Liver (tissue), 9 donors: ENCODE data around the gene RIPOR1. TPM values are rescaled to one million over a fixed set of nuclear protein-coding genes. Genes with fewer than 3 reads are reported as not detected.
A peak's percentile ranks its signal among the peaks of the same experiment; 100 is the strongest.

Experiments
- DNase-seq: peaks from one replicate; pipeline ENCODE4 v3.0.0-alpha.2; 2017; ENCODE audit warnings: low spot score
- H3K27ac ChIP-seq, 2 donors: one replicate each; pipeline ENCODE4 v1.7.0; 2013; ENCODE audit warnings: inconsistent platforms in 2 of 2, low read length in 2 of 2, control low read depth in 1 of 2, low read depth in 1 of 2, mild to moderate bottlenecking in 1 of 2
- H3K27me3 ChIP-seq, 4 donors: one replicate each; pipeline versions ENCODE4 v1.6.1 to v1.7.0; 2013; ENCODE audit warnings: low read length in 3 of 4, inconsistent platforms in 1 of 4, mild to moderate bottlenecking in 1 of 4, moderate library complexity in 1 of 4; ENCODE audit not compliant: control insufficient read depth in 4 of 4, insufficient read depth in 4 of 4
- H3K36me3 ChIP-seq, 4 donors: one replicate each; pipeline versions ENCODE4 v1.6.1 to v1.7.0; 2013; ENCODE audit warnings: low read length in 3 of 4, mild to moderate bottlenecking in 3 of 4, low read depth in 1 of 4, moderate library complexity in 1 of 4; ENCODE audit not compliant: control insufficient read depth in 4 of 4, insufficient read depth in 3 of 4
- H3K4me1 ChIP-seq, 4 donors: one replicate each; pipeline versions ENCODE4 v1.6.1 to v1.7.0; 2013; ENCODE audit warnings: low read length in 3 of 4, mild to moderate bottlenecking in 3 of 4, moderate library complexity in 1 of 4; ENCODE audit not compliant: control insufficient read depth in 4 of 4, insufficient read depth in 4 of 4
- H3K4me3 ChIP-seq, 3 donors: one replicate each; pipeline versions ENCODE4 v1.6.1 to v1.7.0; 2013; ENCODE audit warnings: low read length in 3 of 3, control low read depth in 1 of 3, low read depth in 1 of 3, mild to moderate bottlenecking in 1 of 3
- H3K9ac ChIP-seq, 2 donors: one replicate each; pipeline ENCODE4 v1.7.0; 2013; ENCODE audit warnings: low read length in 2 of 2, mild to moderate bottlenecking in 2 of 2, moderate library complexity in 2 of 2, control low read depth in 1 of 2, low read depth in 1 of 2
- H3K9me3 ChIP-seq, 4 donors: one replicate each; pipeline versions ENCODE4 v1.6.1 to v1.7.0; 2013; ENCODE audit warnings: low read length in 3 of 4; ENCODE audit not compliant: control insufficient read depth in 4 of 4
- EGR1 ChIP-seq, 2 donors: IDR thresholded peaks; 2 replicates each; pipeline ENCODE4 v1.6.1; 2016 to 2018; ENCODE audit warnings: antibody characterized with exemption in 2 of 2, low read depth in 2 of 2
- FOXA1 ChIP-seq: IDR thresholded peaks from 2 replicates; pipeline ENCODE4 v1.6.1; 2016; ENCODE audit warnings: antibody characterized with exemption
- FOXA2 ChIP-seq: IDR thresholded peaks from 2 replicates; pipeline ENCODE4 v1.6.1; 2016; ENCODE audit warnings: antibody characterized with exemption
- GABPA ChIP-seq, 2 donors: IDR thresholded peaks in 1 of 2; conservative IDR thresholded peaks in 1 of 2; 2 replicates each; pipeline ENCODE4 v1.6.1; 2016; ENCODE audit warnings: antibody characterized with exemption in 2 of 2, mild to moderate bottlenecking in 1 of 2, moderate library complexity in 1 of 2
- HNF4A ChIP-seq, 2 donors: conservative IDR thresholded peaks; 2 replicates each; pipeline ENCODE4 v1.6.1; 2016; ENCODE audit warnings: antibody characterized with exemption in 2 of 2, mild to moderate bottlenecking in 2 of 2
- HNF4G ChIP-seq: IDR thresholded peaks from 2 replicates; pipeline ENCODE4 v1.6.1; 2016; ENCODE audit warnings: antibody characterized with exemption
- JUND ChIP-seq, 2 donors: IDR thresholded peaks; 2 replicates each; pipeline ENCODE4 v1.6.1; 2016; ENCODE audit warnings: antibody characterized with exemption in 2 of 2
- NR2F2 ChIP-seq: IDR thresholded peaks from 2 replicates; pipeline ENCODE4 v1.6.1; 2016; ENCODE audit warnings: antibody characterized with exemption
- RAD21 ChIP-seq, 2 donors: IDR thresholded peaks; 2 replicates each; pipeline ENCODE4 v1.6.1; 2016; ENCODE audit warnings: antibody characterized with exemption in 2 of 2, mild to moderate bottlenecking in 2 of 2
- REST ChIP-seq: IDR thresholded peaks from 2 replicates; pipeline ENCODE4 v1.6.1; 2016; ENCODE audit warnings: antibody characterized with exemption, mild to moderate bottlenecking
- RXRA ChIP-seq, 2 donors: IDR thresholded peaks; 2 replicates each; pipeline ENCODE4 v1.6.1; 2017 to 2018; ENCODE audit warnings: antibody characterized with exemption in 2 of 2, mild to moderate bottlenecking in 1 of 2
- SP1 ChIP-seq: IDR thresholded peaks from 2 replicates; pipeline ENCODE4 v1.6.1; 2018; ENCODE audit warnings: antibody characterized with exemption, mild to moderate bottlenecking
- TAF1 ChIP-seq: conservative IDR thresholded peaks from 2 replicates; pipeline ENCODE4 v1.6.1; 2016; ENCODE audit warnings: antibody characterized with exemption, mild to moderate bottlenecking
- YY1 ChIP-seq: IDR thresholded peaks from 2 replicates; pipeline ENCODE4 v1.6.1; 2016; ENCODE audit warnings: antibody characterized with exemption, mild to moderate bottlenecking
- ZBTB33 ChIP-seq: IDR thresholded peaks from 2 replicates; pipeline ENCODE4 v1.6.1; 2016; ENCODE audit warnings: antibody characterized with exemption
- WGBS: extraction: QIAGEN DNeasy Blood & Tissue Kit; methylation state at CpG from one replicate; pipeline ENCODE4 v1.1.7; 2013; 5-methylcytosine and 5-hydroxymethylcytosine counted together
- polyA plus RNA-seq, 2 donors: library from polyadenylated mRNA; stranded (reverse) in 1 of 2; unstranded in 1 of 2; fragments of 200-250 nt in 1 of 2; fragments of >200 nt in 1 of 2; fragmentation: Nextera tagmentation in 1 of 2; extraction: Ambion mirVana in 1 of 2; gene quantifications; one replicate each; pipeline versions ENCODE4 v1.2.1 to v1.2.3, GENCODE V29; 2013 to 2015
- total RNA-seq, 2 donors: library from RNA; depleted of rRNA; stranded (reverse); fragments of >200 nt; gene quantifications; one replicate each; pipeline ENCODE4 v1.2.3, GENCODE V29; 2014
- TF ChIP-seq, protein P1 (sequence below): IDR thresholded peaks from 2 replicates; pipeline ENCODE4 v1.6.1; 2016; ENCODE audit warnings: antibody characterized with exemption
- TF ChIP-seq, protein P2 (sequence below): fragments of 150-350 bp; IDR thresholded peaks from 2 replicates; pipeline ENCODE4 v1.5.1; 2017; ENCODE audit warnings: improper control_type of control experiment, low read depth, low read length; ENCODE audit not compliant: missing input control
- donor health status: healthy.
- donor health status: healthy.
- donor health status: healthy.
- donor health status: healthy.
- donor health status: healthy.

Gene RIPOR1
- total and polyA plus RNA-seq, 4 donors = 7.6 to 25.2 (median 15.3) TPM

- peaks cover 4 to 38% (median 27%) of the 10 kb centered on the region in 4 donors for H3K4me1 ChIP-seq
- H3K27ac ChIP-seq = peak overlapping the region; percentile 39 to 54
- H3K9ac ChIP-seq = no peak overlapping the region
- H3K4me3 ChIP-seq = no peak overlapping the region
- DNase-seq = no peak
- H3K36me3 ChIP-seq = peaks cover 5 to 35% (median 12%) of the 10 kb centered on the region in 4 donors
- no peaks in the 10 kb centered on the region for H3K9me3 ChIP-seq
- 86% methylated on average over 7 of the region's 7 CpGs for WGBS
- TF ChIP-seq FOXA1 (no peak), ZBTB33 (no peak), GABPA (IDR thresholded peaks at IDR 0.05 in 1 of 2, conservative IDR thresholded peaks at IDR 0.05 in 1 of 2) (no peak), NR2F2 (no peak), TAF1 (no peak), RAD21 (IDR thresholded peaks at IDR 0.05) (no peak), REST (no peak), RXRA (IDR thresholded peaks at IDR 0.05) (no peak), EGR1 (IDR thresholded peaks at IDR 0.05; ENCODE audit: low read depth in 2 of 2) (no peak)
- TF ChIP-seq, protein P1, sequence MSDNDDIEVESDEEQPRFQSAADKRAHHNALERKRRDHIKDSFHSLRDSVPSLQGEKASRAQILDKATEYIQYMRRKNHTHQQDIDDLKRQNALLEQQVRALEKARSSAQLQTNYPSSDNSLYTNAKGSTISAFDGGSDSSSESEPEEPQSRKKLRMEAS = no peak
- no peaks in the 10 kb centered on the region for H3K27me3 ChIP-seq
Observed at GRCh38 chr16:67546091-67546501, 17.5 kb downstream of the RIPOR1 start.

DNA sequence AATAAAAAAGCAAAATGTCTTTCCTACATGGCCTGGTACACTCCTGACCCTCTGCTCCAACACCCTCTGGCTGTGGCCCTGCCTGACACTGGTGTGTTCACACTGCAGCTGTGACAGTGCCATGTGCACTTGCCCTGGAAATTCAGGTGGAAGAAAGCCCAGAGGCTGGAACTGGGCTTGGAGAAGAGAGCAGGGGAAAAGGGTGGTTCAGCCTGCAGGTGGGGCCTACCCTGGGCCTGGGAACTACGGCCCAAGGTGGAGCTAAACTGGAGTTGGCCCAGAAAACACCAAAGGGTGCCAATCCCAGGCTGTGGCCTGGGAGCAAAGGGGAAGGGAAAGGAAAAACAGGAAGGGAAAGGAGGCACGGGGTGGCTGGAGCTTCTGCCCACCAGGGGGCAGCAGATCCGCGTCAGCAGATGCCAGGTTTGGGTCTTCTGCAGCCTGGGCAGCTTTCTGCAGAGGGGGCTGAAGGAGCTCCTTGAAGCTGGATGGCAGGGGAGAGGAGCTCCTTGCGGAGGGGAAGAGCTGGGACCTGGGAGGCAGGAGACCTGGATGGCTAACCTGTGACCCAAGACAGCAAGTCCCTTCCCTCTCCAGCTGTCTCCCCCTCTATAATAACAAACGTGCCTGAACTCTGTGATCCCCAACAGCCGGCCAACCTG, 18.3 kb downstream of the RIPOR1 start:
- Histone ChIP-seq H3K27me3 (no peaks in the 10 kb centered on the region), H3K36me3 (peaks cover 5 to 28% (median 8%) of the 10 kb centered on the region in 4 donors), H3K9me3 (no peaks in the 10 kb centered on the region), H3K9ac (peak overlapping the region in 1 of 2 donors; percentile 43), H3K27ac (peak overlapping the region; percentile 39 to 54), H3K4me3 (no peak overlapping the region), H3K4me1 (peaks cover 4 to 38% (median 27%) of the 10 kb centered on the region in 4 donors)
- DNase-seq = peak; percentile 82
- WGBS = 15% methylated on average over 7 of the region's 7 CpGs
- TF ChIP-seq REST = no peak
- no peak for TF ChIP-seq HNF4G
- TF ChIP-seq, protein P2, sequence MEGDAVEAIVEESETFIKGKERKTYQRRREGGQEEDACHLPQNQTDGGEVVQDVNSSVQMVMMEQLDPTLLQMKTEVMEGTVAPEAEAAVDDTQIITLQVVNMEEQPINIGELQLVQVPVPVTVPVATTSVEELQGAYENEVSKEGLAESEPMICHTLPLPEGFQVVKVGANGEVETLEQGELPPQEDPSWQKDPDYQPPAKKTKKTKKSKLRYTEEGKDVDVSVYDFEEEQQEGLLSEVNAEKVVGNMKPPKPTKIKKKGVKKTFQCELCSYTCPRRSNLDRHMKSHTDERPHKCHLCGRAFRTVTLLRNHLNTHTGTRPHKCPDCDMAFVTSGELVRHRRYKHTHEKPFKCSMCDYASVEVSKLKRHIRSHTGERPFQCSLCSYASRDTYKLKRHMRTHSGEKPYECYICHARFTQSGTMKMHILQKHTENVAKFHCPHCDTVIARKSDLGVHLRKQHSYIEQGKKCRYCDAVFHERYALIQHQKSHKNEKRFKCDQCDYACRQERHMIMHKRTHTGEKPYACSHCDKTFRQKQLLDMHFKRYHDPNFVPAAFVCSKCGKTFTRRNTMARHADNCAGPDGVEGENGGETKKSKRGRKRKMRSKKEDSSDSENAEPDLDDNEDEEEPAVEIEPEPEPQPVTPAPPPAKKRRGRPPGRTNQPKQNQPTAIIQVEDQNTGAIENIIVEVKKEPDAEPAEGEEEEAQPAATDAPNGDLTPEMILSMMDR = peak; percentile 96
- peak; percentile 85 to 91 for TF ChIP-seq RAD21 (IDR thresholded peaks at IDR 0.05)
- peak; percentile 76 to 81 for TF ChIP-seq RXRA (IDR thresholded peaks at IDR 0.05)
- TF ChIP-seq SP1 = peak; percentile 71
- TF ChIP-seq HNF4A (conservative IDR thresholded peaks at IDR 0.05) = peak; percentile 61 to 63
- no peak for TF ChIP-seq TAF1
- no peak for TF ChIP-seq JUND (IDR thresholded peaks at IDR 0.05)
- peak in 1 of 2 donors; percentile 33 for TF ChIP-seq GABPA (IDR thresholded peaks at IDR 0.05 in 1 of 2, conservative IDR thresholded peaks at IDR 0.05 in 1 of 2)
- no peak for TF ChIP-seq NR2F2
- TF ChIP-seq FOXA1 = no peak
- TF ChIP-seq ZBTB33 = no peak
- TF ChIP-seq YY1 = peak; percentile 67
- no peak for TF ChIP-seq FOXA2
- TF ChIP-seq EGR1 (IDR thresholded peaks at IDR 0.05; ENCODE audit: low read depth in 2 of 2) = peak in 1 of 2 donors; percentile 34
